Mesothelial cell of epicardium (in vitro differentiated cells): ENCODE results near the gene SLC26A9. TPM values are rescaled to one million over a fixed set of nuclear protein-coding genes. Genes with fewer than 3 reads are reported as not detected.

Experiments
- DNase-seq, 2 experiments: peaks; one replicate each; pipeline ENCODE4 v3.0.0; 2021; ENCODE audit warnings: low spot score in 2 of 2; ENCODE audit not compliant: unreplicated experiment in 2 of 2
- H3K27ac Mint-ChIP-seq: 2 replicates; pipeline ENCODE4 v1.8.0; 2021; ENCODE audit warnings: mixed read lengths
- H3K27me3 Mint-ChIP-seq: 2 replicates; pipeline ENCODE4 v1.8.0; 2021; ENCODE audit warnings: low read depth, mixed read lengths
- H3K36me3 Mint-ChIP-seq: 2 replicates; pipeline ENCODE4 v1.8.0; 2021; ENCODE audit warnings: mixed read lengths
- H3K4me1 Mint-ChIP-seq: 2 replicates; pipeline ENCODE4 v1.8.0; 2021; ENCODE audit warnings: mixed read lengths
- H3K4me3 Mint-ChIP-seq: 2 replicates; pipeline ENCODE4 v1.8.0; 2021; ENCODE audit warnings: mild to moderate bottlenecking, moderate library complexity, mixed read lengths
- H3K9me3 Mint-ChIP-seq: 2 replicates; pipeline ENCODE4 v1.8.0; 2021; ENCODE audit warnings: mixed read lengths
- CTCF ChIP-seq: fragments of 200-600 bp; sonication (generic); IDR thresholded peaks from one replicate; pipeline ENCODE4 v1.5.0; 2021; ENCODE audit warnings: antibody characterized with exemption; ENCODE audit not compliant: unreplicated experiment
- total RNA-seq: library from RNA; stranded (reverse); gene quantifications from 3 replicates; pipeline ENCODE4 v1.2.1, GENCODE V29; 2021

SLC26A9 gene
- total RNA-seq, 1 donor from 2014 or later: not detected

DNA sequence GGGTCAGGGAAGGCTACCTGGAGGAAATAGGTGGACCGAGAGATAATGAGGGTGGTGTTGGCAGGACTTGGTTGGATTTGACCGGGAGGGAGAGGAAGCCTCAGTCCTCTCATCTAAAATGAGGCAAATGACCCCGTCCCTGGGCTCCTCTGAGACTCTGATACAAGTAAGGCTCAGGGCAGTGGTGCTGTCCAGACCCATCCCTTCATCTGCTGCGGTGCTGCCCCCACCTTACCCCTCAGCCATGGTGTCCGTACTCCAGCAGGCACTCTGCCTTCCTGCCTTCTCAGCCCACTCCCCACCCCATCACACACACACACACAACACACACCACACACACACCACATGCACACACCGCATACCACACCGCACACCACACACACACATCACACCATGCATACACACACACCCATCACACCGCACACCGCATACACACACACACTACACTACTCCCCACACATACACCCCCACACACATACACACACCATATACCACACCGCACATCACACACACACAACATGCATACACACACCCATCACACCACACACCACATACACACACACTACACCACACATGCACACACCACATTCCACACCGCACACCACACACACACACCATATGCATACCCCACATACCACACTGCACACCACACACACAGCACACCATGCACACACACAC, 29.4 kb upstream of the SLC26A9 start:
- Mint-ChIP-seq H3K9me3 (no peaks in the 10 kb centered on the region), H3K27ac (no peak overlapping the region), H3K4me1 (peaks cover 9% of the 10 kb centered on the region), H3K36me3 (no peaks in the 10 kb centered on the region), H3K27me3 (no peaks in the 10 kb centered on the region), H3K4me3 (no peak overlapping the region)
- no peak for TF ChIP-seq CTCF
- DNase-seq: no peak

DNA sequence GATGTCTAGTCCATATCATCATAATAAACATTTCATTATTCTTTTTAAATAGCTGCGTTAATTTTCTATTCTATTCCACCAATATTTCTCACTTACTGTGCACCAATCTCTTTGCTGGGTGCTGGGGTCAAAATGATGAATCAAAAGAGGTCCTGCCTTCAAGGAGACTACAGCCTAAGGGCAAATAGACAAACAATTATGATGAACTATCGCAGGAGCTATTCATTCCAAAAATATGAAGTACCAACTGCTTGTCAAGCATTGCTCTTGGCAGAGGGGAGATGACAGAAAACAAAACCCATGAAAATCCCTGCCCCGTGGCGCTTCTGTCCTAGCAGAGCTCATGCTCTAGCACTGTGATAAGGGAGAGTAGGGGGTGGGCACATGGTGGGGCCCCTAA, 28.8 kb upstream of the SLC26A9 start:
- no peak overlapping the region for H3K4me3 Mint-ChIP-seq
- H3K36me3 Mint-ChIP-seq: no peaks in the 10 kb centered on the region
- no peak for DNase-seq
- no peak for TF ChIP-seq CTCF
- H3K27me3 Mint-ChIP-seq: no peaks in the 10 kb centered on the region
- peaks cover 7% of the 10 kb centered on the region for H3K4me1 Mint-ChIP-seq
- no peaks in the 10 kb centered on the region for H3K9me3 Mint-ChIP-seq
- no peak overlapping the region for H3K27ac Mint-ChIP-seq

DNA sequence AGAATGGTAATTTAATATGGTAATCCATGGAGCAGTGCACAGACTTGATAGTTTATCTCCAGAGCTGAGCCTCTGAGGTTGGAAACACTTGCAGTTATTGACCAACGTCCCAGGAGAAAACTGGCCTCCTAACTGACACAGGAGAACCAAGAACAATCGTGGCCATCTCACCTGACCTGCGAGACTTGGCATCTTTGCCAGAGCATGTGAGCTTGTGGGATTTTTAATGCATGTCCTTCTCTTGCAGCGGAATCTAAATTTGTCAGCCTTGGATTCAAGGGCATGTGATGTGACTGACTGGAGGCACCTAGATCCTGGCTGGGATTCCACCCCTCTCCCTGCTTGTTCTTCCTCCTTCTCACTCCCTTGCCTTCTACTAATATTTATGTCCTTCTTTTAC, 27.8 kb upstream of the SLC26A9 start:
- Mint-ChIP-seq H3K4me1 (peaks cover 2% of the 10 kb centered on the region), H3K27me3 (no peaks in the 10 kb centered on the region), H3K9me3 (no peaks in the 10 kb centered on the region), H3K27ac (no peak overlapping the region), H3K36me3 (no peaks in the 10 kb centered on the region), H3K4me3 (no peak overlapping the region)
- no peak for TF ChIP-seq CTCF
- no peak for DNase-seq

- H3K27me3 Mint-ChIP-seq: no peaks in the 10 kb centered on the region
- H3K4me3 Mint-ChIP-seq: no peak overlapping the region
- TF ChIP-seq CTCF: no peak
- peaks cover 2% of the 10 kb centered on the region for H3K4me1 Mint-ChIP-seq
- no peaks in the 10 kb centered on the region for H3K36me3 Mint-ChIP-seq
- H3K9me3 Mint-ChIP-seq: no peaks in the 10 kb centered on the region
- H3K27ac Mint-ChIP-seq: no peak overlapping the region
- no peak for DNase-seq
Observed at GRCh38 chr1:205970486-205970885, 27.2 kb upstream of the SLC26A9 start.

GRCh38 chr1:205969229-205969628, 26.0 kb upstream of the SLC26A9 start:
- no peak overlapping the region for H3K27ac Mint-ChIP-seq
- H3K4me1 Mint-ChIP-seq: peaks cover 2% of the 10 kb centered on the region
- H3K36me3 Mint-ChIP-seq: no peaks in the 10 kb centered on the region
- H3K27me3 Mint-ChIP-seq: no peaks in the 10 kb centered on the region
- no peak overlapping the region for H3K4me3 Mint-ChIP-seq
- H3K9me3 Mint-ChIP-seq: no peaks in the 10 kb centered on the region
- no peak for DNase-seq
- no peak for TF ChIP-seq CTCF
